ENCODE data around the gene MICALL2. TPM values are rescaled to one million over a fixed set of nuclear protein-coding genes. Genes with fewer than 3 reads are reported as not detected.

The MICALL2 gene
- total and polyA plus RNA-seq, 8 donors, result 8.3 to 93.6 (median 12.8) TPM

- H3K4me3 ChIP-seq, result no peak overlapping the region
- TF ChIP-seq CTCF (IDR thresholded peaks at IDR 0.05), result no peak
- intact Hi-C loops (cut with DNase I), result no loop called here
- 95 to 96% methylated on average over 26 of the region's 26 CpGs for WGBS, 2 donors
- FAIRE-seq (no peak), DNase-seq (no peak), ATAC-seq (no peak)
- no peaks in the 10 kb centered on the region for H3K9me3 ChIP-seq
- no peak overlapping the region for H3K27ac ChIP-seq
- no peaks in the 10 kb centered on the region for H3K4me1 ChIP-seq
- no peaks in the 10 kb centered on the region for H3K27me3 ChIP-seq
- H3K36me3 ChIP-seq, result peaks cover 0 to 49% (median 11%) of the 10 kb centered on the region in 3 donors
These were observed 34.3 kb upstream of the MICALL2 start for GRCh38 chr7:1493571-1493970.

- no peak for TF ChIP-seq CTCF (IDR thresholded peaks at IDR 0.05)
- H3K36me3 ChIP-seq, result peaks cover 0 to 50% (median 8%) of the 10 kb centered on the region in 3 donors
- 96 to 98% methylated on average over 20 of the region's 20 CpGs for WGBS, 2 donors
These were observed 33.9 kb upstream of the MICALL2 start for GRCh38 chr7:1493129-1493528.

GRCh38 chr7:1492640-1493039, 33.4 kb upstream of the MICALL2 start:
- no peak for DNase-seq
- no peak for FAIRE-seq
- Histone ChIP-seq H3K4me3 (no peak overlapping the region), H3K27ac (no peak overlapping the region), H3K36me3 (peaks cover 0 to 54% (median 8%) of the 10 kb centered on the region in 3 donors), H3K27me3 (no peaks in the 10 kb centered on the region), H3K4me1 (no peaks in the 10 kb centered on the region), H3K9me3 (no peaks in the 10 kb centered on the region)
- WGBS, 2 donors, result 94 to 98% methylated on average over 30 to 33 of the region's 33 CpGs
- TF ChIP-seq CTCF (IDR thresholded peaks at IDR 0.05), result no peak
- intact Hi-C loops (cut with DNase I), result no loop called here
- ATAC-seq, result no peak

More at GRCh38 chr7:1493129-1493528, 33.9 kb upstream of the MICALL2 start:
- FAIRE-seq (no peak), ATAC-seq (no peak), DNase-seq (no peak)
- no peak overlapping the region for H3K4me3 ChIP-seq
- H3K27ac ChIP-seq, result no peak overlapping the region
- H3K4me1 ChIP-seq, result no peaks in the 10 kb centered on the region
- no peaks in the 10 kb centered on the region for H3K27me3 ChIP-seq
- intact Hi-C loops (cut with DNase I), result no loop called here
- no peaks in the 10 kb centered on the region for H3K9me3 ChIP-seq

- FAIRE-seq, result no peak
- intact Hi-C loops (cut with DNase I), result no loop called here
- peaks cover 0 to 55% (median 11%) of the 10 kb centered on the region in 3 donors for H3K36me3 ChIP-seq
These were observed 33.0 kb upstream of the MICALL2 start for GRCh38 chr7:1492221-1492620.

More at GRCh38 chr7:1492221-1492620, 33.0 kb upstream of the MICALL2 start:
- no peaks in the 10 kb centered on the region for H3K27me3 ChIP-seq
- no peak overlapping the region for H3K27ac ChIP-seq
- no peaks in the 10 kb centered on the region for H3K9me3 ChIP-seq
- no peak overlapping the region for H3K4me3 ChIP-seq
- ATAC-seq, result no peak
- DNase-seq, result no peak
- WGBS, 2 donors, result 93 to 97% methylated on average over 10 of the region's 10 CpGs
- no peaks in the 10 kb centered on the region for H3K4me1 ChIP-seq
- TF ChIP-seq CTCF (IDR thresholded peaks at IDR 0.05), result no peak
